NK-92 treated with Interleukin-12 subunit alpha and Interleukin-12 subunit beta, amount 100 ng/mL, for 24 hours (cell line): Measurements from ENCODE around the gene ARPP19.
A peak's percentile ranks its signal among the peaks of the same experiment; 100 is the strongest.
"Not testable (repeated sequence)": the region's sequence is repeated elsewhere in the genome, so short reads cannot be mapped to it uniquely, and the experiment has no call there.

ENCODE experiments used
- DNase-seq: peaks from one replicate; lab custom pipeline; 2025; lab: John Stamatoyannopoulos, UW

ARPP19 gene, protein sequence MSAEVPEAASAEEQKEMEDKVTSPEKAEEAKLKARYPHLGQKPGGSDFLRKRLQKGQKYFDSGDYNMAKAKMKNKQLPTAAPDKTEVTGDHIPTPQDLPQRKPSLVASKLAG

DNA sequence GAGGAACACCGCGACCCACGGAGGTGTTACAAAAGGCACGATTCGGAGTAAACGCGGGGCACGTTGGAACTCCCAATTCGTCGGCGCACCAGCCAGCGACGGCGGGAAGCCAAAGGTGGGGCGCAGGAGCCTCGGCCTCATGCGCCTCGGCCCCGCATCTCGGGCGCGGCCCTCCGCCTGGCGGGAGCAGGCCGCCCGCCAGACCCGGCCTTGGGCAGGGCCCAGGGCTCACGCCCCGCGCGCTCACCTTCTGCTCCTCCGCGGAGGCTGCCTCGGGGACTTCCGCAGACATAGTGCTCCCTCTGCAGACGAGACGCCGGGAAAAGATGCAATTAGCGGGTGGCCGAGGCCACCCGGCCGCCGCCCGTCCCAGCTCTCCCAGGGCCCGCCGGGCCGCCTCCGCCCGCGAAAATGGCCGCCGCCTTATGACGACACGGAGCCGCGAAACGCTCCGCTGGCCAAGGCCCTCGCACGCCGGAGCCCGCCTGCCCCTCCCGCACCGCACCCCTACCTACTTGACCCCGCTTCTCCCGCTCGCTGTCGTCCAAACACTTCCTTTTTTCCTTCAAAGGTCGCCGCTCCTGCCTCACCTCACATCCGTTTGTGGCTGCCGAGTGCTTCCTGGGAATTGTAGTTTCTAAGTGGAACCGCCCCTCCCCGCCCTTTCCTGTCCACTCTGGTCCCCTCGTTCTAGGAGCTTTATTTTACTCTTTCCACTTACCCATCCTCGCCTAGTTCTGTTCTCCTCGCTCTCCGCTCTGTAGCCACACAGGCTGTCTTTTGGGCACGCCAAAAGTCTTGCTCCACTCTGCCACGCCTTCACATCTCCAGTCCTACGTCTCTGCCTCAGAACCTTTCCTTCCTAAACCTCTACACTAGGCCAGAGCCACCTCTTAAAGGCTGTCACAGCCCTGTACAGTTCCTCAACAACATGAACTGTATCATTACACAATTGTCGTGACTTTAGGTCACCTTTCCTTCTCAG is at the start of gene ARPP19:
Gene ARPP19, minus strand, starts transcription at position 430 of the 985 bp plus-strand sequence. Its CDS starts 138 bp downstream, at position 292.
- peak; percentile 84 for DNase-seq

DNA sequence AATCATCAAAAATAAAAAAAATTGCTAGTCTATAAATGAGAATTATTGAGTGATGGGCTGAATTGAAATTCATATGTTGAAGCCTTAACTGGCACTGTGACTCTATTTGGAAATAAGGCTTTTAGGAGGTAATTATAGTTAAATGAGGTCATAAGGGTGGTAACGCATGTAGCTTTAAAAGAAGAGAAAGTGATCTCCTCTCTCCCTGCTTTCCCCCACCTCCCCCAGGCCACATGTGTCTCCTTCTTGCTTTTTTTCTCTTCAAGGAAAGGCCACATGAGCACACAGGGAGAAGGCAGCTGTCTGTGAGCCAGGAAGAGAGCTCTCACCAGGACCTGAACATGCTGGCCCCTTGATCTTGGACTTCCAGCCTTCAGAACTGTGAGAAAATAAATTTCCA is 48.2 kb upstream of the ARPP19 start:
- DNase-seq, result no peak

DNA sequence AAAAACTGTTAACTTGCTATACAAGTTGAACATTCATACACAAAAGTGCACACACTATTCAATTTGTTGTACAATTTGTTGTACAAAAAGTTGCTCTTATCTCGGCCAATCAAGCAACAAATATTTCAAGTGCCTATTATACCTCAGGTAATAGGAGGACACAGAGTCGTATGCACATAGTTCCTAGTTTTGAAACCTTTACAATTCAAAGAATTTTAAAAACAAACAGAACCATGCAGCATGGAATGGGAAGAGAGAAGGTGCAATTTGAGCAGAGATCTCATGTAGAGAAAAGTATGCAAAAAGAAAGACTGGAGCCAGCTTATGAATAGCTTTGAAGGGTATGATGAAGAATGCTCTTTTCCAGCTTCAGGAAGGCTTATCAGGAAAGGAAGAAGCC is 46.5 kb upstream of the ARPP19 start:
- no peak for DNase-seq

DNA sequence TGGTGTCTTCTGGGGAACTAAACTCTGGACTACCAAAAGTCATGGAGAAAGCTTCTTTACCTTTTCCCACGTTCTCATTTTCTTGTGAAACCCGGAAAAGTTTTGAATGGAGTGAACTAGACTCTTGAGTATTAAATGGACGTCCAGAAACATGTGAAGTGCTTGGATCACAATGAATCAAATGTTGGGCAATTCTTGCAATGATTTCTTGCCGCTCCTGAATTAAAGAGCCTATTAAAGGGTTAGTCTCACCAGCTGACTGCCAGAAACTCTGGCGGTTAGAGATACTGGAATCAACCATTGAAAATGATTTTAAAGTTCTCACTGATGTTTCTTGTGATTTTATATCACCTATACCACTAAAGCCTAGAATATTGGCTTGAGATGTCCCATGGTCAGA is 40.8 kb upstream of the ARPP19 start:
- DNase-seq, result no peak

DNA sequence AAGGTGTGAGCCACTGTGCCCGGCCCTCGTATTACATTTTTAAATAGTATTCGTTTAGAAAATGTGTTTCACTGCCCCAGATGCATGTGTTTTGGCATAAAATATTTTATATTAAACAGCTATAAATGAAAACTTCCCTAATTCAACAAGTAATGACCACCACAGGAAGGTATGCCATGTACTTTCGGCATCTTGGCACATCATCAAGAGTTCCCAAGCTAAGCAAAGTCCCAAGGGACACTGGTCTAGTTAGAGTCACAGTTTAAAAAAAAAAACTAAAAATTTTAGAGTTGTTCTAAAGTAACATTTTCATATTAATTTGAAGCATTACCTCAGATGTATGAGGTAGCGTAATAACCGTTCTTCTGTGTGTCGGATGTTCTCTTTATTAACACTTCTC is 15.6 kb upstream of the ARPP19 start:
- no peak for DNase-seq

DNA sequence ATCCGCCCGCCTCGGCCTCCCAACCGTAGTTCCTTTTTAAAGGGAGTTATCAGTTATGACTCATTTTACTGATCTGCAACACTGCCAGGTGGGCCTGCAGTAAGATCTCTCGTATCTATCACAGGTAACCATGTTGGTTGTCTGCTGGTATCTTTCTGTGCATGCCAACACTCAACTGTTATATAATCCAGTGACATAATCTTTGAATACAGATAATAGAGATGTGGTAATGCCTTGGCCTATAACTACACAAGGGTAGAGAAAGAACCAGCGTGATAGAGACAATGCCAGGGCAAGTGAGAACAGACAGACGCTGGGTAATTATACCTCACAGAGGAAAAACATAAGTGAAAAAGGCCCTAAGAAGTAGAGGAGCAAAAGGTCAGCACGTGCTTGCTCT is 11.0 kb upstream of the ARPP19 start:
- DNase-seq, result no peak

DNA sequence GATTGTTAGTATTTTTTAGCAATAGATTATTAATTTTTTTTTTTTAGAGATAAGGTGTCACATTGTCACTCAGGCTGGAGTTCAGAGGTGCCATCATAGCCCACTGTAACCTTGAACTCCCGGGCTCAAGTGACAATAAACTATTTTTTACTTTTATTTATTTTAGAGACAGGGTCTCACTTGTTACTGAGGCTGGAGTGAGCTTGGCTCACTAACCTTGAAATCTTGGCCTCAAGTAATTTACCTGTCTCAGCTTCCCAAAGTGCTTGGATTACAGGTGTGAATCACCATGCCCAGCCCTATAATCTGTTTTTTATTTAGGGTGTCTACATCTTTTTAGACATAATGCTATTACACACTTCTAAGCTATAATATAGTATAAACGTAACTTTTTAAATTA is 7.9 kb upstream of the ARPP19 start:
- no peak for DNase-seq

DNA sequence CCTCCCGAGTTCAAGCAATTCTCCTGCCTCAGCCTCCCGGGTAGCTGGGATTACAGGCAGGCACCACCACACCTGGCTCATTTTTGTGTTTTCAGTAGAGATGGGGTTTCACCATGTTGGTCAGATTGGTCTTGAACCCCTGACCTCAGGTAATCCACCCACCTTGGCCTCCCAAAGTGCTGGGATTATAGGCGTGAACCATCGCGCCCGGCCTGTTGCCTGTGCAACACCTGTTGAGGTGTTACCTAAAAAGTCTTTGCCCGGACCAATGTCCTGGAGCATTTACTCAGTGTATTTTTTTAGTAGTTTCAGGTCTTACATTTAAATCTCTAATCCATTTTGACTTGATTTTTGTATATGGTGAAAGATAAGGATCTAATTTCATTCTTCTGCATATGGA is 6.7 kb upstream of the ARPP19 start:
- DNase-seq, result not testable (repeated sequence)

DNA sequence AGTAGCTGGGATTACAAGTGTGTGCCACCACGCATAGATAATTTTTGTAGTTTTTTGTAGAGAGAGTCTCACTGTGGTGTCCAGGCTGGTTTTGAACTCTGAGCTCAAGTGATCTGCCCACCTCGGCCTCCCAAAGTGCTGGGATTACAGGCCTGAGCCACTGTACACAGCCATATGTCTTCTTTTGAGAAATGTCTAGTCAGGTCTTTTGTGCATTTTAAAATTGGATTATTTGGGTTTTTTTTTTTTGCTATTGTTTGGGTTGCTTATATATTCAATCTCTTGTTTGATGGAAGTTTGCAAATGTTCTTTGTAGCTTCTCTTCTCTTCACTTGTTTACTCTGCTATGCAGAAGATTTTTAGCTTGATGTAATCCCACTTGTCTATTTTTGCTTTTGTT is 6.2 kb upstream of the ARPP19 start:
- DNase-seq, result no peak

DNA sequence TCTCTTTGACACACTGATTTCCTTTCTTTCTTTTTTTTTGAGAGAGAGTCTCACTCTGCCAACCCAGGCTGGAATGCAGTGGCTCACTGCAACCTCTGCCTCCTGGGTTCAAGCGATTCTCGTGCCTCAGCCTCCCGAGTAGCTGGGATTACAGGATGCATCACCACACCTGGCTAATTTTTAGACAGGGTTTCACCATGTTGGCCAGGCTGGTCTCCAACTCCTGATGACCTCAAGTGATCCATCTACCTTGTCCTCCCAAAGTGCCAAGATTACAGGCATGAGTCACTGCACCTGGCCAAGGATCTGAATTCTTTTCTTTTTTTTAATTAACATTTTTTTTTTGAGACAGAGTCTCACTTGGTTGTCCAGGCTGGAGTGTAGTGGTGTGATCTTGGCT is 5.8 kb upstream of the ARPP19 start:
- DNase-seq, result not testable (repeated sequence)

DNA sequence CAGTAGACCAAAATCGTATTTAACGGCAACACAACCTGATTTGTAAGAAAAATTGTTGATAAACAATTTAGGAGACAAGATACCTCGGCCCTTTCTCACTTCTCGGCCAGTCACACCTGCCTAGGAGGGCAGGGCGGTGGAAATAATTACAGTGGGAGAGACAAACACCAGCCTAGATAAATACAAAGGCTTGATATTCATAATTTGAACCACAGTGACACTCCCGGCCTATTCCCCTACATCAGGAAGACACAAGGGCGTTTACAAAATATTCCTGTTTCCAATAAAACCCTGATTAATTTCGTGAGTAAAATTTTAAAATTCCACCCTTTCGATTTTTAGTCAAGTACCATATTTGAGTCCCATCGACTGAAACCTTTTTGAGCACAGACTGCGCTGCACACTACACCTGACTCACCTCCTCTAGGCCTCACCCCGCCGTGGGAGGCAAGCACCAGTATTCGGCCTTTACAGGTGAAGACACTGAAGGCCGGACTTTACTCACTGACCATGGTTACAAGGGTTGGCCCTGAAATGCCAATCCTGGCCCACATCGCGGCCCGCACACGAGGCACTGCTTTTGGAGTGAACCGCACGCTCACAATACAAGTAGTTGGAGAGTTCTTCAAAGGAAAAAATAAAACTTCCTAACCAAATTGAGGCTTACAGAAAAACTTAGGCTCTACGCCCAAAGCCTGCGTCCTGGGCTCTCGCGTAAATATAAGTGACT is 794 bp downstream of the ARPP19 start:
- no peak for DNase-seq

DNA sequence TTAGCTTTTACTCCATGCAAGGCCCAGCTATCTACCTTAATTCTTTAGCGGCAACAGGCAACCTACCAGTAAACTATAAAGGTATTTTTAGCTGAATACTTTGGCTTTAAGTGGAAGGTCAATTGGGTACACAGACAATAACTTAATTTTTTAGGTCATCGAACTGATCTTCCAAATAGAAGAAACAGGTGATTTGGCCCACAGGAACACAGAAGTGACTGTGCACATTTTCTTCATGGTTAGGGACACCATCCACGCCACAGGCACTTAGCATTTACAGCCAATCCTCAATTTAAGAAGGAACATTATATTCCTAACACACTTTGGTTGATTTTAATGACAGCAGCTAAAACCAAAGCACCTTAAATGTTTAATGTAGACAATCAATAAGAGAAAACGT is 1.9 kb downstream of the ARPP19 start:
- no peak for DNase-seq

DNA sequence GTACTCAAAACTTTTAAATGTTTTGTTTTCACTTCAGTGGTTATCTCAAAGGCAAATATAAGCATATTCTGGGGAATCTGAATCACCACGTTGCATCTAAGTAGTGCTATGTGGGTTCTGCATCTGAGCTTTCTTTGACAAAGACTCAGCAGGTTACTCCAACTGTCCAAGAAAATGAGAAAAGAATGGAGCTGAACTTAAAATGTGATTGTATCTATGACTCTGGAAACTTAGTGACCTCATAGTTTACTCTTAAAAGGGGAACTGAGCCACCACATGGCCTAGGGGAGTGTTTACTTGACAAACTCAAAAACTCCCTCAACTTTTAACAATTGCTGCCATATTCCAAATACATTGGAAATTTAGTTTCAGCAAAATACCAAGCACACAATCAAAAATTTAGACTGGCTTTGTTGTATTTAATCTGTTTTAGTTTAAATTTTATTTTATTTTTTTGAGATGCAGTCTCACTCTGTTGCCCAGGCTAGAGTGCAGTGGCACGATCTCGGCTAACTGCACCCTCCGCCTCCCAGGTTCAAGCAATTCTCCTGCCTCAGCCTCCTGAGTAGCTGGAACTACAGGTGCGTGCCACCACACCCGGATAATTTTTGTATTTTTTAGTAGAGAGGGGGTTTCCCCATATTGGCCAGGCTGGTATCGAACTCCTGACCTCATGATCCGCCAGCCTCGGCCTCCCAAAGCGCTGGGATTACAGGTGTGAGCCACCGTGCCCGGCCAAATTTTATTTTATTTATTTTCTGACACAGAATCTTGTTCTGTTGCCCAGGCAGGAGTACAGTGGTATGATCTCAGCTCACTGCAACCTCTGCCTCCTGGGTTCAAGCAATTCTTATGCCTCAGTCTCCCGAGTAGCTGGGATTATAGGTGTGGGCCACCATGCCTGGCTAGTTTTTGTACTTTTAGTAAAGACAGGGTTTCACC is 3.1 kb downstream of the ARPP19 start:
- not testable (repeated sequence) for DNase-seq

DNA sequence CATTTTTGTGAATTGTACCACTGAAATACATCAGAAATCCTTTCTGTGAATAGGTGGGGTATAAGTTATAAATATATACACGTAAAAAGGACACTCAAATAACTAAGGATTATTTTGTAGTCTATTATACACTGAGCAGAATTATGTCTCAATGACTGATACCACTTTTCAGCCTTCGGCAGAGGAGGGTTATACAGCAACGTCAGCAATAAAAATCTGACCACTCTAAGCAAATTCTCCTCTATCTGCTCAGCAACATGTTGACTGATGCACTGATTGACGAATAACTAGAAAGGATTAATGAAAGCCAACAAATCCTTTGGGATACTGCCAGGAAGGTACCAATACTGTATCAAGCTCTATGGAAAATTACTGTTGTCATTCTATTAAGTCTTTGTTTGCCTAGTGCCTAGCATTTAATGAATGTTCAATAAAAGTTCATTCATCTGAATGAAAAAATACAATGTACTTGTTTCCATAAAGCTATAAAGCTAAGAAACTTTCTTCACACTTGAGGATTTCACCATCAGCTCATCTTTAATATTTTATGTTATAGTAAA is 5.2 kb downstream of the ARPP19 start:
- no peak for DNase-seq

DNA sequence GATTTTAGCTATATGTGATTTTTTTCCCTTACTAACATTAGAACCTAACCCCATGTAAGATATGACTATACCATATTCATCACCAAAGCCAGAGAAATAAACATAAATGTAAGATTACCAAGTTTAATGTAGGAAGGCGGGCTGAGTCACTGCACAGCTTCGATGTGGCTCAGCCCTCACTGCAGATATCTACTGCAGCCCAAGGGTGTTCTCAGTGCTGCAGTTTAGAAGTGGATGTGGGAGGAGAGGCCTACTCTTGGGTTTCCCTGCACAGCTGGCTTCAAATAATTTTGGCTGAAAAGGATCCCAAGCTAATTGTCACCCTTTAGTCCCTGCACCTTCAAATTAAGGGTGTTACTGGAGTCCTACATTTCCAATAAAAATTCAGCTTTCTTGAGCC is 9.3 kb downstream of the ARPP19 start:
- DNase-seq, result no peak

DNA sequence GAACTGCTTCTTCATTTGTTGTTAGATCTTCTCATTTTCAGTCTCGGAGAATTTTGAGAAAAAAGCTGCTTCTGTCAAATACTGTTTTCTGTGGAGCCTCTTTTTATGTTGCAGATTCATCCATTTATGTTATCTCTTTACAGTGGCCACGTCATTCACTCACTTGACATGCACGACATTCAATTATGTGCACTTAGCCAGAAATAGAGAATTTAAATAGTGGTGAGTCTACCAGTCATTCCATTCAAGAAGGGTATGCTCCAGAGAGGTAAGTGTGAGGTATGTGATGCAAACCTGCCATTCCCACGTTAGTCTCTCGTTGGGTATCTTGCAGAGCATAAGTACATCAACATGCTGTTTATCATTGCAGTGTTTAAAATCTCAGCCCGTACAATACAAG is 9.8 kb downstream of the ARPP19 start:
- no peak for DNase-seq

DNA sequence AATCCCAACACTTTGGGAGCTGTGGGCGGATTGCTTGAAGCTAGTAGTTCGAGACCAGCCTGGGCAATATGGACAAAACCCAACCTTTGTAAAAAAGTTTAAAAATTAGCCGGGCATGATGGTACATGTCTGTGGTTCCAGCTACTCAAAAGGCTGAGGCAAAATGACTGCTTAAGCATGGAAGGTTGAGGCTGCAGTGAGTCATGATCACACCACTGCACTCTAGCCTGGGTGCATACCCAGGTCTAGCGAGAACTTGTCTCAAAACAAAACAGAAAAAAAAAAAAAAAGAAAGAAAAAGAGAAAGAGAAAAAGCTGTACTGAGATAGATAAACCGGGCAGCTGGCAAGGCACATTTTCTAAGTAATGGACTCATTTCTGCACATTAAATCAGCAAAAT is 10.6 kb downstream of the ARPP19 start:
- peak; percentile 57 for DNase-seq

DNA sequence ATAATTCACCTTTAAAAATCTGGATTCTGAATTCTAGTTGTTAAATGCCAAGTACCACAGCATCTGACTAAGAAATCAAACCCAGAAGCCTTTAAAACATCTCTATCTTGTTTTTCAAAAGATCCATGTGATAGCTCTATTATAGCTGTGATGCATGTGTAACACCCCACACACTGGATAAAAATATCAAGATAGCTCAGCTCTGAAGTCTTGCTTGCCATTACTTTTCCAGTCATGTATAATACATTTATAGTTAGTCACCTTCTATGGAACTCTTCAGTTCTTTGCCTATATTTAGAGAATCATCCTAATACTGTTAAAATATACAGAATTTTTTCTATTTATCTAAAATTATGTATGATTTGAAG is 11.6 kb downstream of the ARPP19 start:
- no peak for DNase-seq

DNA sequence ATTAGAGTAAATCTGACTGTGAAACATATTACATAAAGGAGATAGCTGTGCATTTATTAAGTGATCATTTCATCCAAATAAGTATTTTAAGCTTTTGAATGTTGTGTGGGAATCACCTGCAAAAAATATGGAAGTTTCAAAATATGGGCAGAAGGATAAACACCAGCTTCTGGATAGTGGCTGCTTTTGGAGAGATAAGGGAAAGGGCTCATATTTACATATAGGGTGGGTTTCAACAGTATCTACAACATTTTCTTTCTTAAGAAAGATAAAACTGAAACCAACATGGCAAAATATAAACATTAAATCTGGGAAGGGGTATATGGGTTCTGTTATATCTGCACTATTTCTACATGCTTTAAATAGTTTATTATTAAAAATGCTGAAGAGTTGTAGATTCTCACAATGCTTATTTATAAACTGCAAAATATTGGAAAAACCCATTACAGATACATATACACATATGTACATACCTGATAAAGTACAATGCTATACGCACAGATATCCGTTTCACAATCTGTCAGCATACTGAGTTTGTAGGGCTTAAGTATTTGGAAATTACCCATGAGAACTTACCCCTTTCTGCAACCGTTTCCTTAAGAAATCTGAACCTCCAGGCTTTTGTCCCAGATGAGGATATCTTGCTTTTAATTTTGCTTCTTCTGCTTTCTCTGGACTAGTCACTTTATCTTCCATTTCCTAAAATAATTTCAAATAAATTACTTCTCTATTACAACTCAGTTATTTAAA is 12.1 kb downstream of the ARPP19 start:
- no peak for DNase-seq

DNA sequence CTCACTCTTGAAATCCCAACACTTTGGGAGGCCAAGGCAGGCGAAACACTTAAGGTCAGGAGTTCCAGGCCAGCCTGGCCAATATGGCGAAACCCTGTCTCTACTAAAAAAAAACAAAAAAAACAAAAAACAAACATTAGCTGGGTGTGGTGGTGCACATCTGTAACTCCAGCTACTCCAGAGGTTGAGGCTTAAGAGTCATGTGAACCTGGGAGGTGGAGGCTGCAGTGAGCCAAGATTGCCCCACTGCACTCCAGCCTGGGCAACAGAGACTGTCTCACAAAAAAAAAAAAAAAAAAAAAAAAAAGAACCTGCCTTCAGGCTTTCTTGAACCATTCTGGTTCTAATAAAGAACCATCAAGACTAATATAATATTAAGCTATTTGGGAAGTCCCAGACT is 16.5 kb downstream of the ARPP19 start:
- no peak for DNase-seq

DNA sequence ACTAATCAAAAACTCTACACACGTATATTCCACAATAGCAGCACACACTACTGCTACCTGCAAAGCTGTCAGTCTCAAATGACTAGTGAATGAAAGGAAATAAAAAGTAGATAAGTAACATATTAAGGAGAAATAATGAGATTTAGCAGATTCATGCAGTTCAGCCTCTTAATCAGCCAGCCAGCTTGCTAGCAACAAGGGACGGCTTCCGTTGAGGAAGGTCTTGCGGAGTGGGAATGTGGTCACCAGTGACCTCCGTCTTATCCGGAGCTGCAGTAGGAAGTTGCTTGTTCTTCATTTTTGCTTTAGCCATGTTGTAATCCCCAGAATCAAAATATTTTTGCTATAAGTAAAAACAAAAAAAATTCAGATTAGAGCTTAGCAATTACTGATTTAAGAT is 17.1 kb downstream of the ARPP19 start:
- no peak for DNase-seq
